HEK293T (cell line): ENCODE results near the gene SORCS3.

Experiments used
- ARNT ChIP-seq: fragments of 450-650 bp; IDR thresholded peaks from 2 replicates; pipeline ENCODE4 v1.6.1; 2017; ENCODE audit warnings: mild to moderate bottlenecking
- BHLHE40 ChIP-seq: fragments of 450-650 bp; IDR thresholded peaks from 2 replicates; pipeline ENCODE4 v1.6.1; 2016; ENCODE audit warnings: mild to moderate bottlenecking, moderate library complexity, borderline replicate concordance
- CTBP1 ChIP-seq: fragments of 450-650 bp; IDR thresholded peaks from 2 replicates; pipeline ENCODE4 v1.6.1; 2016; ENCODE audit warnings: borderline replicate concordance
- ELF4 ChIP-seq: fragments of 450-650 bp; IDR thresholded peaks from 2 replicates; pipeline ENCODE4 v1.6.1; 2017; ENCODE audit warnings: antibody characterized with exemption
- FOXA1 ChIP-seq: fragments of 450-650 bp; IDR thresholded peaks from 2 replicates; pipeline ENCODE4 v1.6.1; 2016; ENCODE audit warnings: mild to moderate bottlenecking
- FOXK2 ChIP-seq: fragments of 450-650 bp; IDR thresholded peaks from 2 replicates; pipeline ENCODE4 v1.6.1; 2016; ENCODE audit warnings: mild to moderate bottlenecking
- FOXM1 ChIP-seq: fragments of 450-650 bp; IDR thresholded peaks from 2 replicates; pipeline ENCODE4 v1.6.1; 2017; ENCODE audit warnings: mild to moderate bottlenecking, borderline replicate concordance
- HDGF ChIP-seq: fragments of 450-650 bp; IDR thresholded peaks from 2 replicates; pipeline ENCODE4 v1.6.1; 2017; ENCODE audit warnings: antibody characterized with exemption, borderline replicate concordance
- L3MBTL2 ChIP-seq: fragments of 450-650 bp; conservative IDR thresholded peaks from 2 replicates; pipeline ENCODE4 v1.6.1; 2016; ENCODE audit warnings: mild to moderate bottlenecking
- LEF1 ChIP-seq: fragments of 450-650 bp; IDR thresholded peaks from 2 replicates; pipeline ENCODE4 v1.6.1; 2017; ENCODE audit warnings: mild to moderate bottlenecking, borderline replicate concordance
- NFRKB ChIP-seq: fragments of 450-650 bp; IDR thresholded peaks from 2 replicates; pipeline ENCODE4 v1.6.1; 2016; ENCODE audit warnings: mild to moderate bottlenecking, moderate library complexity
- SUZ12 ChIP-seq: fragments of 450-650 bp; IDR thresholded peaks from 2 replicates; pipeline ENCODE4 v1.6.1; 2016; ENCODE audit warnings: mild to moderate bottlenecking
- TARDBP ChIP-seq: fragments of 450-650 bp; IDR thresholded peaks from 2 replicates; pipeline ENCODE4 v1.6.1; 2016
- TF ChIP-seq, protein P1 (sequence below): fragments of 450-650 bp; IDR thresholded peaks from 2 replicates; pipeline ENCODE4 v1.6.1; 2016

DNA sequence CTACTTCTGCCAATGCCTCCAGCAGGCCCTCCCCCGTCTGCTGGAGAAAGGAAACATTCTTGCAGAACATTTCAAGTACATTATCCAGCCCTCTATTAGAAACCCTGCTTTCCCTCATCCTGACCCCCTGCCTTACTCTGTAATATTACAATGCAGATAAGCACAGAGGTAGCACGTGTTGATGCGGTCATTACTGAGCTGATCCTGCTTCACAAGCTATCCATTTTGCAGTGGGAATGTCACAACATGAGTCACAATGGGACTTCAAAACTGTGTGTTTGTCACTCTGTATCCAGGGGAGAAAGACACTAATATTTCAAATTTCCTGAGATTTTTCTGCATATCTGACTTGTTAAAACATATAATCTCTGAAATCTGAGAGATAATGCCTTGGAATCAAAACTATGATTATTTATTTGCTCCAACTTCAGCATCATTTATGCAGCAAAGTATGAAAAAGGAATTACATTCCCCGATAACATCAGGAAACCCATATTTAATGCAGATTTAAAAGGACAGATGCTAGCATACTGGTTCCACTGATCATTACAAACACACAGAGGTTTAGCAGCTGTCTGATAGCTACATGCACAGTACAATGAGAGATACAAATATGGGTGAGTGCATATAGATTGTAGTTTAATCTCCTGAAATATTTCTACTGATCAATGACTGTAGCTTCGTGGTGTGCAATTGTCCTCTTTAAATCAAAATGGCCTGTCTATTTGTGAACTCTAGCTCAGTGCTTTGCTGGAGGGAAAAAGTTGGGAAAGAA, 239.7 kb downstream of the SORCS3 start:
- no peak for TF ChIP-seq NFRKB
- TF ChIP-seq TARDBP = no peak
- no peak for TF ChIP-seq HDGF
- no peak for TF ChIP-seq LEF1
- TF ChIP-seq, protein P1, sequence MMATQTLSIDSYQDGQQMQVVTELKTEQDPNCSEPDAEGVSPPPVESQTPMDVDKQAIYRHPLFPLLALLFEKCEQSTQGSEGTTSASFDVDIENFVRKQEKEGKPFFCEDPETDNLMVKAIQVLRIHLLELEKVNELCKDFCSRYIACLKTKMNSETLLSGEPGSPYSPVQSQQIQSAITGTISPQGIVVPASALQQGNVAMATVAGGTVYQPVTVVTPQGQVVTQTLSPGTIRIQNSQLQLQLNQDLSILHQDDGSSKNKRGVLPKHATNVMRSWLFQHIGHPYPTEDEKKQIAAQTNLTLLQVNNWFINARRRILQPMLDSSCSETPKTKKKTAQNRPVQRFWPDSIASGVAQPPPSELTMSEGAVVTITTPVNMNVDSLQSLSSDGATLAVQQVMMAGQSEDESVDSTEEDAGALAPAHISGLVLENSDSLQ = no peak
- no peak for TF ChIP-seq ELF4
- no peak for TF ChIP-seq FOXK2
- TF ChIP-seq L3MBTL2 = no peak
- no peak for TF ChIP-seq FOXM1
- TF ChIP-seq CTBP1 = no peak
- no peak for TF ChIP-seq BHLHE40
- no peak for TF ChIP-seq SUZ12
- no peak for TF ChIP-seq FOXA1
- TF ChIP-seq ARNT = no peak
